HG03521 (cell line): ENCODE results near the gene THSD4.

Experiments
- ATAC-seq: cut with Tn5 transposase; IDR thresholded peaks from one replicate; pipeline ENCODE4 v1.9.1; 2021; ENCODE audit warnings: mild to moderate bottlenecking, moderate library complexity; ENCODE audit not compliant: unreplicated experiment

THSD4 gene

DNA sequence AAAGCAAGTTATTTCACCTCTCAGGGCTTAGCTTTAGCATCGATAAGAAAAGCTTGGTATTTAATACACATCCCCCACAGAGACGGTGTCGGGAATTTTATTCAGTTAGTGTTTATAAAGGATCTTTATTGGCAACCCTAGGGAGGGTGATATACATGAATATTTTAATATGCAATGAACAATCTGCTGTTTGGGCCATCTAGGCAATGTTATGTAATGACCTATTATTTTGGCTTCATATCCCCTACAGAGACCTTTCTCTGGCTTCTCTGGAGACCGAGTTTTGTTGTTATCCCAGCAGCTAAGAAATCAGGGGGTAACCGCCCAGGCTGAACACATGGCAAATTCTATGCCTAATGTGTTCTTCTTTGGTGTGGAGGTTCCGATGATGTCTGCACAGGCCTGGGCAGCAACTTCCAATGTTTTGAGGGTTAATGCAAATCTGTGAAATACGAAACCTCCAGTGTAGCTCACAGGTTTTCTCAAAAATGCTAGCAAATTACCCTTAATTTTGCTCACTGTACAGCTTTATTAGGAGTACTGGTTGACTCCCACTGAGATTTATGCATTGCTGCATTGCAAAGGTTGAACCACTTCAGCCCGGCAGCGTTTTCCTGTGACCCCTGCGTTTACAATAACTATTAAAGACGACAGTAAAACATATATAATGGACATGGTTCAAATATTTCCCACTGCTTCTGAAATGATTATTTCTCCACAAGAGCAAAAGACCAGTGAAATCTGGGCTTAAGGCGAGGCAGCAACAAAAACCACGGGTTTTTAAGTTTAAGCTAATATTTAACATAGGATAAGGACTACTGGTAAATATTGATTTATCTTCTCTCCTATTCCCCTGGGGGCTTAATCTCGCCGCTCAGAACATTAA, 396.8 kb downstream of the THSD4 start:
- no peak for ATAC-seq

DNA sequence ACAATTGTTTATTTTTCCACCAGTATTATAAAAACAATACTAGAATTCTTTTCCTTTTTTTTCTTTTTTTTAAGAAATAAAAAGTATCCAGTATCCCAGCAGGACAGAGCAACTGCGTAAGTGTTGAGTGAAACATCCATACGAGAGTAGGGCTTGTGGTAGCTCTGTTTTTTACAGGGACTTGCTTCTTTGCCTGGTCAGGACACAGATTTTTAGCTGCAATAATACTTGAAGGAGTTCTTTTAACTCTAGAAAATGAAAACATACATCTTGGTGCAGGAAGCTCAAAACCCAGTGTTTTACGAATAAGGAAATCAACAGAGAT, 397.4 kb downstream of the THSD4 start:
- ATAC-seq, result no peak

DNA sequence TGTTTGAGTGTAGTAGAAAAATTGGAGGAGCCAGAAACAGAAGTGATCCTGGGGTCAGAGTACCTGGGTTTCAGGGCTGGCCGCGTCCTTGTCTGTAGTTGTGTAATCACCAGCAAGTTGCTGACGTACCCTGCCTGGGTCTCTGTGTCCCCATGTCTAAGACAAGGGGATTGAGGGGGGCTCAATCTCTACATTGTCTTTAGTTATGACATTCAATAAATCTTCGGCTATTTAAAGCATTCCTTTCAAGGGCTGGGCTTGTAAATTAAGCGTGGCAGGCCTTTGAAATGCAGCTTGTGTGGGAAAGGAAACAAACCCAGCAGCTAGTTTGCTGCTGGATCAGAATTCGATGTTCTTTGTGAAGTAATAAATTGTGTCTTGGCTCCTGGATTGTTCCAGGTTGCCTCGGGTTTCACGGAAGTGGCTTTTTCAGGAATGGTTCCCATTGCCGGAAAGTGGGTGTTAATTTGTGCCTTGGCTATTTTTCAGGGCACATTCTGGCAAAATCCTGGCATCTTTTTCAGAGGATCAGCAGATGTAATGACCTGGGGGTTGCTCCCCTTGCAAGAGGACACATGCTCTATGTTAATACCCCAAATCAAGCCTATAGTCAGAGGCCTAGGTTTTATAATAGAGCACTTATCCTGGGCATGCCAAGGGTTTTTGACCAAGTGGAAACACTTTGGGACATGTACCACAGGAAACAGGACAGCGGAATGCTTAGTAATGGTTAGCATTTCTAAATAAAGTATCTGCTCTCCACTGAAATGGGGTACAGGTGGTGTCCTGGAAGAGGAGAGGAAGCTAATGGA, 400.3 kb downstream of the THSD4 start:
- ATAC-seq, result no peak

DNA sequence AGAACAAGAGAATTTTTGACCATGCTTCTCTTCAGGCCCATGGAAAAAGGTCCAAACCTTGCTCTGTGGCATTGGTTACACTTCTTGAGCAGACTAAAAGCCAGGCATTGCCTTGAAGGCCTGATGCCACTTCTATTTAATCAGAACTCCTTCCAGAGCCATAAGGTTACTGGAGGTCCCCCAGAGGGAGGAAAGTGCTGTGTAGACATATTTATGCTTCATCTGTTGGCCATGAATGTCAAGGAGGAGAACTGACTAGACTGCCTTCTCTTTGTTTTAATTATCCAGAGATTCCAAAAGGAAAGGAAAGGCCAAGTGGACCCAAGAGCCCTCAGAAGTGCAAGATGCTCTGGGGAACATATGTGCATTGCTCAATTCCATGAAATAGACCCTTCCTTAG, 402.5 kb downstream of the THSD4 start:
- no peak for ATAC-seq

DNA sequence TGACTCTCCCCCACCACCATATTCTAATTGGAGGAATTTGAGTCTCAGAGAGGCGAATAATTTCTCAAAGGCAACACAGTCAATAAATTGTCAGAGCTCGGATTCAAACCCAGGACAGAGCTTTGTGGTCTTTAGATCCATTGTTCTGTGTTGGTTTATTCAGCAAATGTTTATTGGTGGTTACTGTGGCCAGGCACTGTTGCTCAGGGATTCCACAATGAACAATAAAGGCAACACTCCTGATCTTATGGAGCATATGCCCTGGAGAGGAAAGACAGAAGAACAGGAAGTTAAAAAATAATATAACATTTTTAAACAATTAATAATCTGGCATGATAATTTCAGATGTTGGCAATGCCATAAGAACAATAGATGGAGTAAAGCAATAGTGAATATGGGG, 403.4 kb downstream of the THSD4 start:
- no peak for ATAC-seq

DNA sequence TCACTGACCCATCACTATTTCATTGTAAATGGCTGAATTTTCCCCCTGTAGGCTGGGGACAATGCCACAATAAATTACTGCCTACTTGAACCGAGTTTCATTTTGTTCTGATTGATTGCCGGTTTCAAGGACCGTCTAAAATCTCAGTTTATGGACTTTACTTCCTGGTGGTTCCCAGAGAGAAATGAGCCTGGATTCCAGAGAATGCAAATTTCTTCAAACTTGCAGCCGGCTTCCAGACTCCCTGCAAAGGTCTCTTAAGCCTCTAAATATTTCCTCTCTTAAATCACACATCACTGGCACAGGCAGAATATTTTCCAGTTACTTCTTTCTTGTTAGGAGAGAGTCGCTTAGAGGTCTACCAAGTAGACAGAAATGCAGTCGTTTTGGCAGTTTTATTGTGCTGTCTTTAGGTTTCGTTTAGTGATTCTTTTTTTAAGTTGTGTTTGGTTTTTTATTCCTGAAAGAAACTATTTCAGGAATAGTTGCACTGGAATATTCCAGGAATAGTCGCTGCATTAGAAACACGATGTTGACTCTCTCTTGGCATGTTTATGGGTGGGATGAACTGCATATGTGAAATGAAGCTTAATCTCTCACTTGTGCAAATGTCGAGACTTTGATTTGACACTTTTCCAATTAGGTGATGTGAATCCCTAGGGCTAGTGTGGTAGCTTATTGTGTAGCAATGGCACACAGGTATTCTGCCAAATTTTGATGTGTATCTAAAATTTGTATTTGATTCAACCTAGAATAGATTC, 411.0 kb downstream of the THSD4 start:
- ATAC-seq, result no peak

DNA sequence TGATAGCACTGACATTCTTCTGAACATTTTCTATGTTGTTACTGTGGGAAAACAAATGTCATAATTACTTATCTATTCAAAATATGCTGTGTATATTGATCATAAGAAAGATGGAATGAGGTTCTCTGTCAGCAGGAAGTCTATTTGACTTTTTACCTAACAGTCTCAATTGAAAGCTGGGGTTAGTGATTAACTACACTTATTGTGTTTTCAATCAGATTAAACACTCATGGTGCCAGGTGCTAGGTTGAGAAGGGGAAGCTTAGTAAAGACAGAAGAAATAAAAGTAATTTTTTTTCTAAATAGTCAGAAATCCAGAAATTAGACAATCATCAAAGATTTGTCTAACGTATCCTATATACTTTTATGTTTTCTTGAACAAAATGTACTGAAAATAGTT, 414.1 kb downstream of the THSD4 start:
- ATAC-seq, result no peak

DNA sequence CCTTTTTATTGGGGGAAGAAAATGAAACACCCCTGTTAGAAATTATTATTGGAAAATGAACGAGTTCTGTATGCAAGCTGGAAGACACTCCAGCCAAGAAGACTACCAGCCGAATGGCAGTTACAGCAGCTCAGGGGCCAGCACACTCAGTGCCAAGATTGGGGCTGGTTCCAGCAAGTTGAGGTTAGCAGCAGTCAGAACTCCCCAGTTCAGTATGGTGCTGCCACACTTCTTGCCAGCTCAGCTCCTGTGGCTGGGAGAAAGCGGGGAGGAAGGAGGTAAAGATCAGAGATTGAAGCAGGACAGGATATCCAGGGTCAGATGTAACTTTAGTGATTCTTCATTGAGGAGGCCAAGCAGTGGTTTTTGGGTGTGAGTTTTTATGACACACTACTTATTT, 414.8 kb downstream of the THSD4 start:
- no peak for ATAC-seq

DNA sequence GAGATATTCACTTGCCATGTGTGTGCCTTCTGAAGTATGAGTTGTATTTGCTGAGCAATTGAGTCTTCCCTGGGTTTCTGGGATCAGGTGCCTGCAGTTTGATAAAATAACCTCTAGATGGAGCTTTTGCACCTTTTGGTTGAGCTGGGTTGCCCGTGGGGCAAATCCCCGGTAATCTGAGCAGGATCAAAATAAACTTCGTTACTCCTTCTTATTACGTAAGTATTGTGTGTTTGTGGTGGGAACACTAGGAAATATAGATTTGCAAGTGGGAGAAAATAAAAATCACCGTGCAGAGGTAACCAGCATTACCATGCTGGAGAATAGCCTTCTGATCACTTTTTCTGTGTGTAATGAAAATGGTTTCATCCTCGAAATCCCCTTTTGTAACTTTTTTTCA, 417.7 kb downstream of the THSD4 start:
- no peak for ATAC-seq

DNA sequence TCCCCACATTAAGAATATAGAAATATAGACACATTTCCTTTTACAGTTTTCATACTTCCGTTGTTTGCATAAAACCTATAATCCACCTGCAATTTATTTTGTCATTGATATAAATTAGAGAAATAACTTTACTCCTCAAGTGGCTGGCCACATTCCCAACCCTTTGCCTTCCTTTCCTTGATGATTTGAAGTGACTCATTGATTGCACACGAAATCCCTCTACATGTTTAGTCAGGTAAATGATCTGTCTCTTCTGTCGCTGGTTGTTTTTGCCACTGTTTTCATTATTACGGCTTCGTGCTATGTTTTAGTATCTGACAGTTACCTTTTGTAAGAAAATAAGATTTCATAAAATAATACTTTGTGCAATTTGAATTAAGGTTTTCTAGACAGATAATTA, 422.9 kb downstream of the THSD4 start:
- ATAC-seq, result no peak

DNA sequence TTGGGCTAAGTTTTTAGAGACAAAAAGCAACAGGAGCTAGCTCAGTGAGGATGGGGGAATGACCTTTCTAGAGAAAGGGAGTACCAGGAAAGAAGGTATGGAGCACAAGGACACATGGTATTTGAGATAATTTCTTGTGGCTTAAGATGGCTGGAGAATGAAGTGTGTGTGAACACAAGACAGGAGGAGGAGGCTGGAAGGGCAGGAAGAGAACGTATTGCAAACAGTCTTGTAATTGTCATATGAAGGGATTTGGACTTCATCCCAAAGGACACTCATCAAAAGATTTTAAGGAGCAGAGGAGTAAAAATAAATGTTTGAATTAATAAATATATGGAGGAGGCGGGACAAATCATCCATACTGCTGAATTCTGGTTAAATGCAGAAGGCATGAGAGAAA, 426.5 kb downstream of the THSD4 start:
- no peak for ATAC-seq

DNA sequence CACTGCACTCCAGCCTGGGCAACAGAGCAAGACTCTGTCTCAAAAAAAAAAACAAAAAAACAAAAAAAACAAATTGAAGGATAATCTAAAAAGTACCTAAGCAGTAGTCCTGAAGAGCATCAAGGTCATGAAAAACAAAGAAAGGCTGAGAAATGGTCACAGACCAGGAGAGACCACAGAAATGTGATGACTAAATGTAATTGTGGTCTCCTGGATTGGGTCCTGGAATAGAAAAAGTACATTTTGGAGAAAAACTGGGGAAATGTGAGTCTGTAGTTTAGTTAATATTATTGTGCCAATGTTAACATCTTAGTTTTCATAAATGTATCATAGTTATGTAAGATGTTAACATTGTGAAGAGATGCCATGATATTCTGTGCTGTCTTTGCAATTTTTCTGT, 427.6 kb downstream of the THSD4 start:
- no peak for ATAC-seq

DNA sequence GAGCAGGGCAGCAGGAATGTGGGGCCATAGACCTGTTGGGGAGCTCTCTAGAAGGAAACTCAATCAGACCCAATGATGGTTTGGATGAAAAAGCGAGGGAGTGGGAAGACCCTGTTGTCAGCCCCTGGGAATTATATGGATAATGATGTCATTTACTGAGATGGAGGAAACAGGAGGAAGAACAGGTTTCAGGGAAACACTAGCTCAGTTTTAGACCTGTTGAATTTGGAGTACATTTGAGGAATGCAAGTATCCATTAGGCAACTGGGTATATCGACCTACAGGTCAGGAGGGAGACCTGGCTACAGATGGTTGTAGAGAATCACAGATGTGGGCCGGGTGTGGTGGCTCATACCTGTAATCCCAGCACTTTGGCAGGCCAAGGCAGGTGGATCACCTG, 428.1 kb downstream of the THSD4 start:
- no peak for ATAC-seq

DNA sequence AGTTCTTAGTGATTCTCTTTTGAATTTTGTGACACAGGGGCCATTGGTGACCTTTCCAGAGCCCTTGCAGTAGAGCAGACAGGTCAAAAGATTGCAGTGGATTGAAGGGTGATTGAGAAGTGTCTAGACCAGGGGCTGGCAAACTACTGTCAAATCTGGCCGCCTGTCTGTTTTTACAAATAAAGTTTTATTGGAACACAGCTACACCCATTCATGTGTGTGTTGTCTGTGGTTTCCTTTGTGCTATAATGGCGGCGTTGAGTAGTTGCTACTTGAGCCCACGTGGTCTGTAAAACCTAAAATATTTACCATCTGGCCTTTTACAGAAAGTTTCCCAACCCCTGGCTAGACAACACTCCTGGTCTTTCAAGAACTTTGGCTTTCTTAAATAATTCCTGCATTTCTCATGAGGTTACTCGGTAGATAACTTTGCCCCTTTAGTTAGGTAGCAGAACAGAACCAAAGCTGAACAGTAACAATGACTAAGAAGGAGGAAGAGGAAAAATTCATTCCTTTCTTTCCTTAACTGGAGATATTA, 430.0 kb downstream of the THSD4 start:
- no peak for ATAC-seq

DNA sequence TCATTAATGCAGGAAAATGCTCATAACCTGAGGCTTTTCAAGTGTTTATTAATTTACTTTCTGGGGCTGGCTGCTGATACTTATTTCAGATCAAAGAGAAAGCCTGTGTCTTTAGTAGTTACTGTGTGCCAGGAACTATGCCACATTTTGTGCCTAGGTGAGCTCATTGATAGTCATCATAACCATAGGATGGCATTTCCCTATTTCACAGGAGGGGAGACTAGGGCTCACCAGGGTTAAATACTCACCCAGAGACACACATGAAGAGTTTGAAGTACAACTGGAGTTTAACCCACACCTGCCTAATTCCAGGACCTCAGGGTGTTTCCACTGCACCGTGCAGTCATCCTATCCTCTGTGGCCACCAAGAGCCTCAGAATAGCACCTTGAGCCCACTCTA, 430.7 kb downstream of the THSD4 start:
- ATAC-seq, result no peak

DNA sequence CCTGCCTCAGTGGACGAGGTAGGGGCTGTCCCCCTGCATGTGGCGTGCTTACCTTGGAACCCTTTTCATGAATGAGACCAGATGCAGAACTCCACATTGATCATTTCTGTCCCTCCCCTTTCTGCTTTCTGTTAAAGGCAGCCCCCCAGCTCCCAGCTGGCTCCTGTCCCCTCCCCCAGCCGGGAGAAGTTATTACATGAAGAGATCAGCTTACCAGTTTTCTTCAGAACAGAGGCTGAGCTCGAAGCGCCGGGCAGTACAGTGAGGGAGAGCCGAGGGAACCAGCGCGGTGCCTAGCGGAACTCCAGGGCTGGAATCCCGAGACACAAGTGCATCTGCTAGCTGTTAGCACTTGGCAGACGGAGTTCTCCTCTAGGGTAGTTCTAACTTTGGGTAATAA, 431.7 kb downstream of the THSD4 start:
- ATAC-seq, result no peak

DNA sequence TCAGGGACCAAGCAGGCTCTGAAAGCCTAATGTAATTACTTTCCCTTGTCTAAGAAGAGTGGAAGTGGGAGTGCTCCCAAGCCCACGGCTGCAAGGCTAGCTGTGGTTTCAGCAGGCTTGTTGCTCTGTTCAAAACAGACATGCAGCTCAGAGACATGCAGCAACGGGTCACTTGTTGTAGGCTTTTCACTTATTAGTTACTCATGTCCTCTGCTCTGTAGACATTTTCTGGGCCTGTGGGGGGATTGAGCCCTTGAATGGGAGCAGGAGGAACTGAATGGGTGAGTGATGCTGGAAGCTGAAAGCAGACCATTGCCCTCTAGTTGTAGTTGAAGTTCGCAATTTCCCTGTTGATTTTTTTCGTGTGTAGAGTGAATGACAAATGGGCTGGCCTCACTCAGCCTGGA, 433.1 kb downstream of the THSD4 start:
- no peak for ATAC-seq

DNA sequence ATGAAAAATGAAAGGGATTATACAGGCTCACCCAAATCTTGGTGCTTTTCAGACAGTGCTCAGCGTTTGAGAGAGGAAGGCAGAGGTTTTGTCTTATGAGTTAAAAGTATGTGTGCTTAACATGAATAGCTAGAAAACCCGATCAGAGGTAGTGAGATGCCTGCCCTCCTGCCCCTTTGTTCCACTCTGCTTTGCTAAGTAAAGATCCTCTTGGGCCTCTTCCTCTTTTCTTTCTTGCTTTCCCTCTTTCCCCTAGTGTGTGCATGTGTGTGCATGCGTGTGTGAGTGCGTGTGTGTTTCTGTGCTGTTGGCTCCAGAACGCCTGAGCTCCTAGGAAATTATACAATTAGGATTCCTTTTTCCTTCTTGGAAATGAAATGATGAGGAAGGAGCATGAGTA, 433.8 kb downstream of the THSD4 start:
- ATAC-seq, result no peak

DNA sequence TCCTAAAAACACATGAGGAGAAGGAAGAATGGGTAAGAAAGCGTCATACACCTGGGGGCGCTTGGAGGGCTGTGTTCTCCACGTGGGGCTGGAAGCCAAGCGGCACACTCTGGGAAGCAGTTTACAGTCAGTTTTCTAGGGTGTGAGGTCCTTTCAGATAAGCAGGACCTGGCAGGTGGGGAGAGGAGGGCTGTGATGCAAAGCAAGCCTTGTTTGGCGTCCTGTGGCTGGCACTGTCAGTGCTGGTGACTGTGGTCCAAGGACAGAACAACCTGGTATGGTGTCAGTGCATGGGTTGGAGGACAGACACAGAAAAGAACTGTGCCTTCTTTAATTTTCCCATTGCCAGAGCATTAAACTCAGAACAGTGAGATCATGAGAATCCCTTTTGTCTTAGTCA, 434.4 kb downstream of the THSD4 start:
- ATAC-seq, result no peak

DNA sequence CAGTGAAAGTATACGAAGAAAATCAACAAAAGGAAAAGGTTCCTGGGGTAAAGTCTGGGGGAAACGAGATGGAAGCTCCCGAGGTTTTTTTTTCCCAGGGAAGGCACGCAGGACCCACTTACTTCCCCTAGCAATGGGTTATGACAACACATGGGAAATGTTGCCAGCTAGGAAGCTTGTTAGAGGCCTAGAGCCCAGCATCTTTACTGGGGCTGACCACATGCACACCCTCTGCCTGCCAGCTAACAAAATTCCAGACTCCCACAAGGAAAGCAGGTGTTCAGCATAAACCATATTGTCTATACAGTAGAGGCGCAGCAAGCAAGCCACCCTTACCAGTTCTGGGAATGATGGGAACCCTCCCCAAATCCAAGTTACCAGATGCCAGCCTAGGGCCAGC, 436.3 kb downstream of the THSD4 start:
- ATAC-seq, result no peak

DNA sequence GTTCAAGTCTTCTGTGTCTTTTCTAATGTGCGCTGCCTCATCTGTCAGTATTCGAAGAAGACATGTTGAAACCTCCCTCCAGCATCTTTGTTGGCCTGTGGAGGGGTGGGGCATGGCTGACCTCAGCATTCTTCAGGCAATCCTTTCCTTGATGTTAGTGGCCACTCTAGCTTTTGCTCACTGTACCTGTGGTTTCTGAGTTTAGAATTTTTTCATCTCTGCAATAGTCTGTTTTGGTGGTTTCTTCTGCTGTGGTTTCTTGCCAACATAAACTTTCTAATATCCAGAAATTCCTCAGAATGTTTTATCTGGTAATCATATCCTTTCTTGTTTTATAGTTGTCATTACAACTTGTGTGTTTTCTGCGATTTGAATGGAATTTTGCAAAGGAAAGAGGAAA, 443.8 kb downstream of the THSD4 start:
- no peak for ATAC-seq
